Measurements from ENCODE around the gene SUSD5.

The SUSD5 gene

GRCh38 chr3:33152363-33153360, 65.9 kb downstream of the SUSD5 start:
- no peak for TF ChIP-seq EZH2phosphoT487 (conservative IDR thresholded peaks at IDR 0.05; ENCODE audit: low read length)
- TF ChIP-seq CTCF (IDR thresholded peaks at IDR 0.05; ENCODE audit: insufficient read depth, low read length, poor library complexity, severe bottlenecking) = no peak
- H2AFZ ChIP-seq (ENCODE audit: low read depth, low read length, severe bottlenecking) = no peak overlapping the region
- no peaks in the 10 kb centered on the region for H3K79me2 ChIP-seq (ENCODE audit: insufficient read depth, low read length)
- H3K9me3 ChIP-seq (ENCODE audit: insufficient read depth, low read length) = no peaks in the 10 kb centered on the region
- H4K20me1 ChIP-seq (ENCODE audit: low read depth, low read length) = no peaks in the 10 kb centered on the region
- no peaks in the 10 kb centered on the region for H3K9me2 ChIP-seq (replicated peaks; ENCODE audit: insufficient read depth, low read length)
- no peak overlapping the region for H3K9ac ChIP-seq (ENCODE audit: low read length)
- H3K27ac ChIP-seq (ENCODE audit: low read depth, low read length) = no peak overlapping the region
- no peak overlapping the region for H3K4me3 ChIP-seq (ENCODE audit: insufficient read depth, low read length, poor library complexity, severe bottlenecking)
- H3F3A ChIP-seq (ENCODE audit: insufficient read depth) = no peaks in the 10 kb centered on the region
- H3K36me3 ChIP-seq (ENCODE audit: low read length) = no peaks in the 10 kb centered on the region
- H3K27me3 ChIP-seq (ENCODE audit: low read length) = no peaks in the 10 kb centered on the region
- H3K4me2 ChIP-seq (ENCODE audit: low read depth, low read length, poor library complexity, severe bottlenecking) = no peak overlapping the region

- H3K9me2 ChIP-seq (replicated peaks; ENCODE audit: insufficient read depth, low read length) = no peaks in the 10 kb centered on the region
- no peak overlapping the region for H3K27ac ChIP-seq (ENCODE audit: low read depth, low read length)
- no peak overlapping the region for H3K9ac ChIP-seq (ENCODE audit: low read length)
- no peaks in the 10 kb centered on the region for H3K9me3 ChIP-seq (ENCODE audit: insufficient read depth, low read length)
- no peak overlapping the region for H2AFZ ChIP-seq (ENCODE audit: low read depth, low read length, severe bottlenecking)
- no peak overlapping the region for H3K4me3 ChIP-seq (ENCODE audit: insufficient read depth, low read length, poor library complexity, severe bottlenecking)
- no peak overlapping the region for H3K4me2 ChIP-seq (ENCODE audit: low read depth, low read length, poor library complexity, severe bottlenecking)
- H4K20me1 ChIP-seq (ENCODE audit: low read depth, low read length) = no peaks in the 10 kb centered on the region
- H3F3A ChIP-seq (ENCODE audit: insufficient read depth) = no peaks in the 10 kb centered on the region
- no peaks in the 10 kb centered on the region for H3K79me2 ChIP-seq (ENCODE audit: insufficient read depth, low read length)
- no peaks in the 10 kb centered on the region for H3K27me3 ChIP-seq (ENCODE audit: low read length)
- TF ChIP-seq CTCF (IDR thresholded peaks at IDR 0.05; ENCODE audit: insufficient read depth, low read length, poor library complexity, severe bottlenecking) (no peak), EZH2phosphoT487 (conservative IDR thresholded peaks at IDR 0.05; ENCODE audit: low read length) (no peak)
- H3K36me3 ChIP-seq (ENCODE audit: low read length) = no peaks in the 10 kb centered on the region
Measured at GRCh38 chr3:33149342-33149741, 69.3 kb downstream of the SUSD5 start.

- Histone ChIP-seq H3K9me3 (ENCODE audit: insufficient read depth, low read length) (no peaks in the 10 kb centered on the region), H2AFZ (ENCODE audit: low read depth, low read length, severe bottlenecking) (no peak overlapping the region), H3K9me2 (replicated peaks; ENCODE audit: insufficient read depth, low read length) (no peaks in the 10 kb centered on the region), H4K20me1 (ENCODE audit: low read depth, low read length) (no peaks in the 10 kb centered on the region), H3K27me3 (ENCODE audit: low read length) (no peaks in the 10 kb centered on the region), H3K4me2 (ENCODE audit: low read depth, low read length, poor library complexity, severe bottlenecking) (no peak overlapping the region), H3K4me3 (ENCODE audit: insufficient read depth, low read length, poor library complexity, severe bottlenecking) (no peak overlapping the region), H3K36me3 (ENCODE audit: low read length) (no peaks in the 10 kb centered on the region), H3F3A (ENCODE audit: insufficient read depth) (no peaks in the 10 kb centered on the region), H3K27ac (ENCODE audit: low read depth, low read length) (no peak overlapping the region), H3K79me2 (ENCODE audit: insufficient read depth, low read length) (no peaks in the 10 kb centered on the region), H3K9ac (ENCODE audit: low read length) (no peak overlapping the region)
- TF ChIP-seq EZH2phosphoT487 (conservative IDR thresholded peaks at IDR 0.05; ENCODE audit: low read length) (no peak), CTCF (IDR thresholded peaks at IDR 0.05; ENCODE audit: insufficient read depth, low read length, poor library complexity, severe bottlenecking) (no peak)
Measured at GRCh38 chr3:33146791-33147445, 71.7 kb downstream of the SUSD5 start.

Data from SU-DHL-6 (cell line).